Subcutaneous abdominal adipose tissue (tissue), 5 donors: ENCODE measurements around the gene MAGI1.

Source experiments
- H3K27ac ChIP-seq: one replicate; pipeline ENCODE4 v1.7.0; 2013; ENCODE audit warnings: low read depth, mild to moderate bottlenecking, inconsistent platforms, low read length, moderate library complexity
- H3K27me3 ChIP-seq, 5 donors: one replicate each; pipeline ENCODE4 v1.7.0; 2013; ENCODE audit warnings: low read length in 5 of 5, inconsistent platforms in 1 of 5; ENCODE audit not compliant: control insufficient read depth in 5 of 5, insufficient read depth in 4 of 5
- H3K36me3 ChIP-seq, 5 donors: one replicate each; pipeline ENCODE4 v1.7.0; 2013; ENCODE audit warnings: low read length in 5 of 5; ENCODE audit not compliant: control insufficient read depth in 5 of 5, insufficient read depth in 5 of 5
- H3K4me1 ChIP-seq, 5 donors: one replicate each; pipeline ENCODE4 v1.7.0; 2013; ENCODE audit warnings: low read length in 5 of 5, mild to moderate bottlenecking in 3 of 5, moderate library complexity in 1 of 5; ENCODE audit not compliant: control insufficient read depth in 5 of 5, insufficient read depth in 5 of 5
- H3K4me3 ChIP-seq, 5 donors: one replicate each; pipeline ENCODE4 v1.7.0; 2013; ENCODE audit warnings: low read length in 5 of 5, low read depth in 1 of 5
- H3K9ac ChIP-seq, 5 donors: one replicate each; pipeline ENCODE4 v1.7.0; 2013; ENCODE audit warnings: low read length in 5 of 5, mild to moderate bottlenecking in 4 of 5, moderate library complexity in 3 of 5
- H3K9me3 ChIP-seq, 5 donors: one replicate each; pipeline ENCODE4 v1.7.0; 2013; ENCODE audit warnings: low read length in 5 of 5; ENCODE audit not compliant: control insufficient read depth in 5 of 5
- donor health status: healthy.
- donor health status: healthy.
- donor health status: healthy.
- donor health status: healthy.
- donor health status: healthy.

Gene MAGI1

DNA sequence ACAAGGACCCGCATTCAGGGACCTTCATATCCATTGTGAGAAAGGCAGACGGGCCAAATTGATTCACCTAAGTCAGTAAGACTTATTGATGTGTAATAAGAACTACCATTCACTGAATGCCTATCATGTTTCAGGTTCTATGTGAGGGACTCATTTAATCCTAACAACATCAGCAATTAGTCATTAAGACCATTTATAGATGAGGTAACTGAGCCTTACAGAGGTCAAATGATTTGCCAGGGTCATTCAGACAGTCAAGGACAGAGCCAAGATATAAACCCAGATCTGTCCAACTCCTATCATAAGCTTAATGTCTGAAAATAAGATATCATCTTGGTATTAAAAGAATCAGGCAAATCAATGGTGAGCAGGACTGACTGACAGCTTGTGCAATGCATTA, 453.8 kb downstream of the MAGI1 start:
- Histone ChIP-seq H3K4me3 (no peak overlapping the region), H3K27me3 (no peaks in the 10 kb centered on the region), H3K9me3 (no peaks in the 10 kb centered on the region), H3K4me1 (peaks cover 0 to 19% (median 2%) of the 10 kb centered on the region in 5 donors), H3K27ac (no peak overlapping the region), H3K36me3 (no peaks in the 10 kb centered on the region), H3K9ac (no peak overlapping the region)

DNA sequence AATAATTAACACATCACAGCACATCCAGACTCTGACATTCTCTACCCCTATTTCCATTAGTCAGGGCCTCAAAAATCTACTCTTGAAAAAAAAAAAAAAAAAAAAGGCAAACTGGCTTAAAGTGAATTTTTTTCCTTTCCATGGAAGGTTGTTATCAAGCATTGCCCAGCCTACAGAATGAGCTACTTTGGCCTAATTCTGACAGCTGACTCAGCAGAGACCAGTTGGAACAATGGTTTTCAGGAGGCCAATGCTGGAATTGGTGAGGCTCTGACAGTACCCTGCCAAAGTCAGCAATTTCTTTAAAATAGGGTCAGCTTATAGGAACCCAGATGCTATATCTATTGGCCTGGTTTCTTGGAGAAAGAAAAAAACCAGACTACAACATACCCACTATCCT, 454.7 kb downstream of the MAGI1 start:
- Histone ChIP-seq H3K27ac (no peak overlapping the region), H3K9ac (no peak overlapping the region)

DNA sequence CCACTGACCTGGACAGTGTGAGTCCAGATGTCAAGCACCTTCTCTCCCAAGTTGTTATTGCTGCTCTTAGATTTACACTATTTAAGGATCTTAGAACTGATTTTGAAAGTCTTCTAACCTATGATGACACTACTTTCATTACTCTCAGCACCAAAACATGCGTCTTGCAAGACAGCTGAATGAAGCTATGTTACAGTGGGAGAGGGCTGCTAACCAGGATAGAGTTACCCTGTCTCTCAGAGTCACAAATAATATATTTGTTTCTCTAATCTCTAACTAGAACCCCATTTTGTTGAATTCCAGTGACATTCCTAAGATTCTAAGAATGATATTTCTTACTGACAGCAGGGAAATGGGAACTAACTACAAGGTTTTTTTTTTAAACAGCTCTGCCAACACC, 455.5 kb downstream of the MAGI1 start:
- Histone ChIP-seq H3K9me3 (no peaks in the 10 kb centered on the region), H3K36me3 (no peaks in the 10 kb centered on the region), H3K4me1 (peaks cover 0 to 14% (median 2%) of the 10 kb centered on the region in 5 donors), H3K9ac (no peak overlapping the region), H3K27me3 (no peaks in the 10 kb centered on the region), H3K27ac (no peak overlapping the region), H3K4me3 (no peak overlapping the region)

More for the DNA sequence above, 454.7 kb downstream of the MAGI1 start:
- Histone ChIP-seq H3K27me3 (no peaks in the 10 kb centered on the region), H3K36me3 (no peaks in the 10 kb centered on the region), H3K4me1 (peaks cover 0 to 14% (median 2%) of the 10 kb centered on the region in 5 donors), H3K9me3 (no peaks in the 10 kb centered on the region), H3K4me3 (no peak overlapping the region)

DNA sequence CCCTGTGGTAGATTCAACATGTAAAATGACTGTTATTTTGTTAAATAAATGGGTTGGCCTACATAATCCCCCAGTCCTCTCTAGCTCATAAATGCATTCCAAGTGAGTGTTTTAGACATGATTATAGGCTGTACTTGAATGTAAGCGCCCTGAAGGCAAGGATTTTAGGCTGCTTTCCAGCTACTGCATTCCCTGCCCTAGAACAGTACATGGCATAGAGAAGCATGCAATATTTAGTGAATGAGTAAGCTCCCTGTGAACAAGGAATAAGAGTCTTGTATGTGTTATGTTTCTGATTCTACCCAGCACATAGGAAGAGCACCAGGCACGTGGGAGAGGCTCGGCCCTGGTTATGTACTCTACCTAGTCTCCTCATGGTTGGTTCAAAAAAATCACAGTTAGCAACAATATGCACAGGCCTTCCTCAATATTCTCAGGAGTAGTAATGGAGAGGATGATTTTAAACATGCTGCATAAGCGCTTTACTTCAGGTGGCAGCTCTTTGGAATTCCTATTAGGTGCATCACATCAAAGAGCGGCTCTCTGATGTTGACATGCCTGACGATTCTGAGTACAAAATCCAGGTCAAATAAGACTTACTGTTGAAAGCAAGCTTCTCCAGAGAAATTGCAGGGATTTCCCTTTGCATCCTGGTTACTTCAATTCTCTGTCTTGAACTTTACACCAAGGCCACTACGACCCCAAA, 456.6 kb downstream of the MAGI1 start:
- H3K4me1 ChIP-seq: peaks cover 0 to 17% (median 2%) of the 10 kb centered on the region in 5 donors
- H3K27me3 ChIP-seq: no peaks in the 10 kb centered on the region
- H3K4me3 ChIP-seq: no peak overlapping the region
- no peak overlapping the region for H3K9ac ChIP-seq
- H3K27ac ChIP-seq: no peak overlapping the region
- no peaks in the 10 kb centered on the region for H3K36me3 ChIP-seq
- H3K9me3 ChIP-seq: no peaks in the 10 kb centered on the region

DNA sequence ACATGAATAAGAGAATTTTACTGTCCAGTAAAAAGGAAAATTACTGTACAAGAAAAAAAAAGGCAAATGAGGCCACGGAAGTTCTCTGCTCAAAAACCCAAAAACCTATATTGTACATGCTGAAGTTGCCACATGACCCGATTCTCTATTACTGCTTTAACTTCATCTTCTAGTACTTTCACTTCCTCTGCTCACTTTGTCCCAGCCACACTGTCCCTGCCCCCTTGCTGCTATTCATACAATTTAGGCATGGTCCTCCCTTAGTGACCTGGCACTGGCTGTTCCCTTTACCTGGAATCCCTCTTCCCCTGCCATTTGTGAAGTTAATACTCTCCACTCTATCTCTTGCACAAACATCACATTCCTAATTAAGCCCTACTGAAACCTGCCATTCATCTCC, 457.4 kb downstream of the MAGI1 start:
- H3K27me3 ChIP-seq: no peaks in the 10 kb centered on the region
- H3K27ac ChIP-seq: no peak overlapping the region
- H3K36me3 ChIP-seq: no peaks in the 10 kb centered on the region
- no peak overlapping the region for H3K9ac ChIP-seq
- H3K4me1 ChIP-seq: peaks cover 0 to 10% (median 0%) of the 10 kb centered on the region in 5 donors
- no peak overlapping the region for H3K4me3 ChIP-seq
- H3K9me3 ChIP-seq: no peaks in the 10 kb centered on the region

DNA sequence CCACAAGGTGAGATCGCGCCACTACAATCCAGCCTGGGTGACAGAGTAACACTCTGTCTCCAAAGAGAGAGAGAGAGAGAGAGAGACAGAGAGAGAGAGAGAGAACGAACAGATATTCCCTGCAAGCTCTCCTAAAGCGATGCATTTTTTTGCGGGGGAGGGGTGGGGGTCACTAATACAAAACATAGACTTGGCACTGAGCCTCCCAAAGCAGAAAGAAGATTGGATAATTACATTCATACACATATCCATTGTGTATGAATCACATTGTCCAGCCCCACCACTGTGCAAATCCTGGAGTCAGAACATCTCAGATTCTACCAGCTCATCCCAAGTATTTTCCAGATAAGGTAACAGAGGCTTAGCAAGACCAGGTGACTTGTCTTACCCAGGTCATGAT, 459.9 kb downstream of the MAGI1 start:
- H3K9ac ChIP-seq: no peak overlapping the region
- H3K36me3 ChIP-seq: no peaks in the 10 kb centered on the region
- H3K9me3 ChIP-seq: peaks cover 0 to 2% (median 0%) of the 10 kb centered on the region in 5 donors
- H3K4me1 ChIP-seq: peaks cover 0 to 10% (median 0%) of the 10 kb centered on the region in 5 donors
- H3K4me3 ChIP-seq: no peak overlapping the region
- H3K27ac ChIP-seq: no peak overlapping the region
- no peaks in the 10 kb centered on the region for H3K27me3 ChIP-seq

DNA sequence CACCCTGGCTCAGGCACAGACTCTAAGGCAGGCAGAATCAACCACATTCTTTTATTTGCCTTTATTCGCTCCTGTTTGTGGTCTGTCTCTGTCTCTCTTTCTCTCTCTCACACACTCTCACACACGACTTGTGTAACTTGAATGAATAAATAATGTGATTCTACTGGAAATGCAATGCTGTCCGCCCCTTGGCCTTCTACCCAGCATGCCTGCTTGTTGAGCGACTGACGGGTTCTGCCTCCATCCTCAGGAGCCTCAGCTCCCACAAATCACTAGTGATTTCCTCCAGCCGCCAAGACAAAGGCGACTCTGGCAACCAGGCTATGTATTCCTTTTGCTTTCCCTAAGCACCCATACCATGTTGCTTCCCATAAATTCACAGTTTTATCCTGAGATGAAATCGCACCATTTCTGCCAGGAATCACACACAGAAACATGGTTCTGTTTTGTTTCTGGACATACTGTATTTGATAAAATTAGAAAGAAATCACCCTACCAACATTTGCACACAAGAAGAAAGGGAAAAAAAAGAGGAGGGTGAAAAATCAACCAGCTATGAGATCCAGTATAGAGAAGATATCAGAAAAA, 460.8 kb downstream of the MAGI1 start:
- Histone ChIP-seq H3K27me3 (no peaks in the 10 kb centered on the region), H3K36me3 (no peaks in the 10 kb centered on the region), H3K9ac (no peak overlapping the region), H3K27ac (no peak overlapping the region), H3K4me3 (no peak overlapping the region), H3K9me3 (peaks cover 0 to 4% (median 0%) of the 10 kb centered on the region in 5 donors), H3K4me1 (peaks cover 0 to 3% (median 0%) of the 10 kb centered on the region in 5 donors)

DNA sequence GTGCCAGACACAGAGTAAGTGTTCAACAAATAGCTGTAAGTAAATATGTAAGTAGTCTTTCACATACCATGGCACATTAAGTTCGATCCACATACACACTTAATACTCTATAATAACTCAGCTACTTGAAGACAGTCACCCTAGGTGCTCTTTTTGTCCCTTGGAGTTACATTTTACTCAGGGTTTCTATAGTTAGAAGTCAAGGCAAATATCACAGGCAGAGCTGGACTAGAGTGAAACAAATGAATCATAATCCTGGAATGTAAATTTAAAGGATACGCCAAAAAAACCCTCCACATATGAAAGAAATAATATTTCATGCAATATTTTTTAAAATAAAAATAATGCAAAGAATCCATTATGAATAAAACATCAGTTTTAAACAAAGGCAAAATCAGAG, 461.8 kb downstream of the MAGI1 start:
- Histone ChIP-seq H3K36me3 (no peaks in the 10 kb centered on the region), H3K4me3 (no peak overlapping the region), H3K27ac (no peak overlapping the region)

DNA sequence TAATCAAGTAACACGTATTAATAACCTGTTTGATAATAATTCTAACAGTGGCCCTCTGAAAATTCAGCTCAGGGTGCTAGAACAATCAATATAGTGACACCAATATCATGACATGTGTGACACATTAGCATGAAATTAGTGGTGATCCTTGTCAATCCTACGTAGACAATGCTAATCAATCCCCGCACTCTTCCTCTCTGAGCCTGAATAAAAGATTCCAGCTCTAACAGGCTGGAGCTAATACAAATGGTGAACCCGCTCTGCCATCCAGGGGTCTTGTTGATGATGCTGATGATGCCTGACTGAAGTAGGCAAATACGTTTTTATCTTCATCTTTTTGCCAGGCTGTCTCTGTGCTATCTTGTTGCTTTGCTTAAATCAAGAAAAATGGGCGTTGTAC, 462.5 kb downstream of the MAGI1 start:
- no peak overlapping the region for H3K4me3 ChIP-seq
- H3K27me3 ChIP-seq: no peaks in the 10 kb centered on the region
- no peak overlapping the region for H3K27ac ChIP-seq
- peaks cover 0 to 11% (median 7%) of the 10 kb centered on the region in 5 donors for H3K4me1 ChIP-seq
- H3K9ac ChIP-seq: no peak overlapping the region
- H3K9me3 ChIP-seq: peaks cover 0 to 4% (median 0%) of the 10 kb centered on the region in 5 donors
- no peaks in the 10 kb centered on the region for H3K36me3 ChIP-seq

More for the DNA sequence above, 461.8 kb downstream of the MAGI1 start:
- Histone ChIP-seq H3K27me3 (no peaks in the 10 kb centered on the region), H3K9me3 (peaks cover 0 to 4% (median 0%) of the 10 kb centered on the region in 5 donors), H3K9ac (no peak overlapping the region), H3K4me1 (peaks cover 0 to 10% (median 6%) of the 10 kb centered on the region in 5 donors)

DNA sequence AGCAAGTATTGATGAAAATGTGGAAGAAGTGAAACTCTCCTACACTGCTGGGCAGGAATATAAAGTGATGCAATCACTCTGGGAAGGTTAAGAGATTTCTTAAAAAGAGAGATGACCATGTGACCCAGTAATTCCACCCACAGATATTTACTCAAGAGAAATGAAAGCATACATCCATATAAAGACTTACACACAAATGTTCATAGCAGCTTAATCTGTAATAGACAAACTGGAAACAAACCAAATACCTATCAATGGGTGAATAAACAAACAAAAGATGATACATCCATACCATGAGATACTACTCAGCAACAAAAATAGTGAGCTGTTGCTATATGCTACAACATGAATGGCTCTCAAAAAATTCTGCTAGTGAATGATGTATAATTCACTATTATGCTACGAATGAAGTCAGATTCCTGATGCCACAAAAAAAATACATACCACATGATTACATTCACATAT, 463.3 kb downstream of the MAGI1 start:
- Histone ChIP-seq H3K4me1 (peaks cover 0 to 11% (median 7%) of the 10 kb centered on the region in 5 donors), H3K27me3 (no peaks in the 10 kb centered on the region), H3K27ac (no peak overlapping the region), H3K9me3 (peaks cover 0 to 4% (median 0%) of the 10 kb centered on the region in 5 donors), H3K36me3 (no peaks in the 10 kb centered on the region), H3K4me3 (no peak overlapping the region), H3K9ac (no peak overlapping the region)
